Stimulated activated effector memory CD8-positive, alpha-beta T cell treated with anti-CD3 and anti-CD28 coated beads, Interleukin-12 subunit alpha, Interleukin-12 subunit beta, amount 100 ng/mL, for 72 hours (primary cell): ENCODE data around the gene GJA1.
"Not testable (repeated sequence)": the region's sequence is repeated elsewhere in the genome, so short reads cannot be mapped to it uniquely, and the experiment has no call there.

ENCODE experiments used
- ATAC-seq: fragments of 150-1000 bp; cut with Tn5 transposase; 2 replicates; pipeline ENCODE4 v1.10.0; 2021
- DNase-seq, 2 donors: peaks; one replicate each; pipeline ENCODE4 v3.0.0; 2021 to 2022; ENCODE audit warnings: low spot score in 2 of 2
- H3K27ac Mint-ChIP-seq: one replicate; pipeline ENCODE4 v1.8.0; 2022; ENCODE audit warnings: mild to moderate bottlenecking, mixed read lengths
- H3K36me3 Mint-ChIP-seq: one replicate; pipeline ENCODE4 v1.8.0; 2022; ENCODE audit warnings: mild to moderate bottlenecking, mixed read lengths
- H3K4me1 Mint-ChIP-seq: one replicate; pipeline ENCODE4 v1.8.0; 2022; ENCODE audit warnings: mixed read lengths
- H3K4me3 Mint-ChIP-seq: one replicate; pipeline ENCODE4 v1.8.0; 2022; ENCODE audit warnings: mild to moderate bottlenecking, mixed read lengths
- H3K9me3 Mint-ChIP-seq: one replicate; pipeline ENCODE4 v1.8.0; 2022; ENCODE audit warnings: mixed read lengths

The GJA1 gene

DNA sequence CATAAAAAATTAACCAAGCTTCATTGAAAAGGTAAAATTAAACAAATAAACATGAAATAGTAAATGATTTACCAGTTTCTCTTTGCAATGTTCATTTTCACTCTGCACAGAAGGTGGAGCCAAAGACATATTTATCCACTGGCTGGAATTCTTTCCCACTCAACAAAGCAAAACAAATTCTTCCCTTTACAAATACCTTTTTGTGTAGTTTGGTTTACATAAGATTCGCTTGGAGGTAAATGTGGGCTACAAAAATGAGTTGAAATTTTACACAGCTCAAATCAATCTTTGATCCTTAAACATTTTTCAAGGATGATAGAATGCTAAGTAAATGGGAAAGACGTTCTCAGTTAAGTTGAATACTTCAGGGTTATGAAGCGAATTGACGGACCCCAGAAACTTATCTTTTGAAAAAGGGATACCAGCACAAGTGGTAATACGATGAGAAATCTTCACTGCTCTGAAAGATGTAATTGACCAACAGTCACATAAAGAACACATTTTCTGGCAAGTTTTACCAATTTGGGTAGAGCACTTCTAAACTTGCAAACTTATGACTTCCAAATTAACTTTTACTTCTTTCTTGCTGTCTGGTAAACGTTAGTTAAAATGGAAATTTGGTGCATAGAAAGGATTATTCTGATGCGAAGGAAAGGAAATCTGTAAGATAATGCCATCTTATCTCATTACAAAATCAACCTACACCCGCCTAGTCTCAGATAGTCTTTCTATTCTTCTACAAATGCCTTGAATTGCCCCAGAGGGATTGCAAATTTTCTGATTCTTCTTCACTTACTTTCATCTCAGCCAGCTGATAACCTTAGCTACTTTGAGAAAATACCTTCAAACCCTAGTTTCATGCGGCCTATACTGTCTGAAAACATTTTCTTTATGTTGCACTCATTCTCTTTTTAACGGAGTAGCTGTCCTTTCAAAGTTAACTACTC is 4.7 kb upstream of the GJA1 start:
- ATAC-seq (no peak), DNase-seq (no peak)
- no peaks in the 10 kb centered on the region for H3K4me1 Mint-ChIP-seq
- no peaks in the 10 kb centered on the region for H3K9me3 Mint-ChIP-seq
- no peak overlapping the region for H3K27ac Mint-ChIP-seq
- H3K36me3 Mint-ChIP-seq: no peaks in the 10 kb centered on the region
- H3K4me3 Mint-ChIP-seq: no peak overlapping the region

GRCh38 chr6:121431776-121432175 is 3.7 kb upstream of the GJA1 start:
- not testable (repeated sequence) for ATAC-seq, H3K4me3 Mint-ChIP-seq, H3K9me3 Mint-ChIP-seq, H3K4me1 Mint-ChIP-seq, DNase-seq, H3K36me3 Mint-ChIP-seq, H3K27ac Mint-ChIP-seq

DNA sequence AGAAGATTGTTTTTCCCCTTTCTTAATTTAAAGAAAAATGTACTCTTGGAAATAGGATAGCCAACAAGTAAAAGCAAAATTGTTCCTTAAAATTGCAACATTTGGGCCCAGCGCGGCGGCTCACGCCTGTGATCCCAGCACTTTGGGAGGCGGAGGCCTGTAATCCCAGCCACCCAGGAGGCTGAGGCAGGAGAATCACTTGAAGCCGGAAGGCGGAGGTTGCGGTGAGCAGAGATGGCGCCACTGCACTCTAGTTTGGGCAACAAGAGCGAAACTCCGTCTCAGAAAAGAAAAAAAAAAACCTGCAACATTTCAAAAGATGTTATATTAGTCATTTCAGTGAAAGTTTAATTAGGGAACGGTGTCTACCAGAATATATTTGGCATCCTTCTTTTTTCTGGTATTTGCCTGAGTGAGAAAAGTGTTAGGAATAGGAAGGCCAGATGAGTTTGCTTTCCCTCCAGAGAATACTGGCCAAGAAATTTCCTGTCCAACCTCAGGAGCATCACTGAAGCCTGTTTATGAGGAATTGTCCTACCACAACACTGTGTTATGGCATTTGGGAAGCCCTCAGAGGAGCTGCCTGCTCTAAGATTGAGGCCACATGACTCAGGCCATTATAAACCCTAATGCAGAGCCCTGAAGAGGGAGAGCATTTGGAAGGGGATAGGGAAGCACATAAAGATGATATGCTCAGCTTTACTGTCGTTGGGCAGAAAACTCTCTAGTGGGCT is 1.2 kb upstream of the GJA1 start:
- H3K4me3 Mint-ChIP-seq: no peak overlapping the region
- H3K27ac Mint-ChIP-seq: no peak overlapping the region
- ATAC-seq (no peak), DNase-seq (no peak)
- H3K4me1 Mint-ChIP-seq: peaks cover 11% of the 10 kb centered on the region
- H3K9me3 Mint-ChIP-seq: no peaks in the 10 kb centered on the region
- no peaks in the 10 kb centered on the region for H3K36me3 Mint-ChIP-seq

DNA sequence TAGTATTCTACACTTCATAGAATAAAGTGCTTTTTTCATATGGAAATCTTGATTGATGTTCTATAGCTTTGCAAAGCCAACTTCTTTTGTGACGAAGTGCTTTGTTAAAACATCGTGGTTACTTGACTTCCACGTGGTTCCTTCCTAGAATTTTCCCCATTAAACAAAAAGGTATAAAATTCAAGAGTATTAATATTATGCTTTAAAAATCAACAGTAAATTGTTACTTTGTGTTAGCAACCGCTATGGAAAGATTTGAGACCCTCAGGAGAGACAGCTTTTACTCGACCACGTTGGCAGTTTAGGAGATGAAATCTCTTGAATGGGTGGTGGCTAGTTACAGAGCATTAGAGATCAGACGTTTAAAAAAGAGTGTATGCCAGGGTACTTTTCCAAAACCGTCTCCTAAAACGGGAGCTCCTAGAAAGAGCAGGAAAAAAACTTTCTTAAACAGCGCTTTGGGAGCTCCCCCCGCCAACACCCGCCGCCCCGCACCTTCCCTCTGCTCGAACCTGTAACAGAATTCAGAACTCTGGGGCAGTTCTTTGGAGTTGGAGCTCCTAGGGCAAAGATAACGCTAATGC is 920 bp downstream of the GJA1 start:
- Mint-ChIP-seq H3K36me3 (no peaks in the 10 kb centered on the region), H3K4me1 (peaks cover 11% of the 10 kb centered on the region), H3K27ac (no peak overlapping the region), H3K9me3 (no peaks in the 10 kb centered on the region), H3K4me3 (peak overlapping the region; percentile 72)
- DNase-seq (no peak), ATAC-seq (no peak)

GRCh38 chr6:121436960-121437850 is 1.8 kb downstream of the GJA1 start:
- Mint-ChIP-seq H3K4me1 (peaks cover 11% of the 10 kb centered on the region), H3K27ac (no peak overlapping the region), H3K4me3 (peak overlapping the region; percentile 72), H3K9me3 (no peaks in the 10 kb centered on the region), H3K36me3 (no peaks in the 10 kb centered on the region)
- ATAC-seq (peak; percentile 39), DNase-seq (no peak)

DNA sequence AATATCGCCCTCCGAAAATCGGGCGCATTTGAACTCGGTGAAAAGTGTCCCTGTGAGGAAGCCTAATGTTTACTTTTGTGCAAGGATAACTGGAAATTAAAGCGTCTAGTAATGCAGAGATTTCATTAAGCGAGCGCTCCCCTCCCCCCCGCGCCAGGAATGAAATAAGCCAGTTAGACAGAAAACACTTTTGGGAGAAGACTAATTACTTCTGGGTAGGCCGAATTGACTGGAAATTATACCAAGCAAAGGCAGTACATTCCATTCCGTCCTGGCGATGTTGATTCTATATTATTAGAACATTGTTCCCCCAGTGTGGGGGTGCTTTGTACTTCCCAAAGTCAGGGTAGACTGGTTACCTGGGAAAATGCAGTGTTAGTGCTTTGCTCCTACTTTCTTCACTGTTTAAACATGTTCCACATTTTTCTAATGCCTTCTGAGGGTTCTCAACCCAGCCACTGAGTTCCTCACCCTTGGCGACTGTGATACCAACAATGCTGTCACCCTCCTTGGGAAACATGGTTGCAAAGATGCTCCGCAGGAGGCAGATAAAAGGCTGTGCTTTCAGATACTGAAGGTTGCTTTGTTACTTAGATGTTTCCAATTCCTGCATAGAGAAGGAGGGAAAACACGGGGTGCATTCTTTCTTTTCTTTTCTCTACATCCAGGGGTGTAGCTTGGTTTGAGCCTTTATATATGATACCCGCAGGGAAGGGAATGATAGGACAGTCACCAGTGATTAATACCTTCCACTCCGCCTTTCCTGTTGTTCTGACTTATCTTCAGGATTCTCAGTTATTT is 2.6 kb downstream of the GJA1 start:
- Mint-ChIP-seq H3K36me3 (no peaks in the 10 kb centered on the region), H3K4me3 (peak overlapping the region; percentile 72), H3K4me1 (peaks cover 11% of the 10 kb centered on the region), H3K27ac (no peak overlapping the region), H3K9me3 (no peaks in the 10 kb centered on the region)
- DNase-seq (no peak), ATAC-seq (no peak)

DNA sequence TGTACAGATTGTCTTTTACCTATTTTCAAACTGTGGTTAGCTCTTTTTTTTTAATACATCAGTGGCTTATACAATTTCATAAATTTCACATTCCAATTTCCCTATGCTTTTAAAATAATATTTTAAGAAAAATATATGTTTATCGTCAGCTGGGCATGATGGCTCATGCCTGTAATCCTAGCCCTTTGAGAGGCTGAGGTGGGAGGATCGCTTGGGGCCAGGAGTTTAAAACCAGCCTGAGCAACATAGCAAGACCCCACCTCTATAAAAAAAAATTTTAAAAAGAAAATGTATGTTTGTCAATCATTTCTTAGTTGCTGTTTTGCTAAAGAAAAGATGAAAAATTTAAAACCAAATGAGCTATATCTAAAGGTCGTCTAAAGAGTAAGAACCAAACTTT is 3.4 kb downstream of the GJA1 start:
- Mint-ChIP-seq H3K4me3 (no peak overlapping the region), H3K4me1 (peaks cover 11% of the 10 kb centered on the region), H3K27ac (no peak overlapping the region), H3K36me3 (no peaks in the 10 kb centered on the region), H3K9me3 (no peaks in the 10 kb centered on the region)
- no peak for DNase-seq
- ATAC-seq: no peak

DNA sequence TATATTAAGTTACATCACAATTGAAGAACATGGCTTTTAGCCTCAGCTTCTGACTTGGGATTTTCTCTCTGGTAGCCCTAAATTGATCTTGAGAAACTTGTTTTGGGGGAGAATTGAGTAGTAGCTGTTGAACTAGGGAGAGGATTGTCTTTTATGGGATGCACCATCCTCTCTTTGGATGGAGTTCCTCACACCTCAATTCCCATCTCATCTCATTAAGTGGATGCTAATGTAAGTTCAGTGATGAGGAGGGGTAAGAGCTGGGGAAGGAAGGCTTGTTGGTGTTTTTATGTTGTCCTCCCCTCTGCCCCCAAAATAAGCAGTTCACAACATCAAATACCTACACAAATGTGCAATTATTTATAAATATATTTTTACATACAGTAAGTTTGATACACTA is 4.0 kb downstream of the GJA1 start:
- DNase-seq: no peak
- Mint-ChIP-seq H3K9me3 (no peaks in the 10 kb centered on the region), H3K27ac (no peak overlapping the region), H3K4me1 (peaks cover 11% of the 10 kb centered on the region), H3K36me3 (no peaks in the 10 kb centered on the region), H3K4me3 (no peak overlapping the region)
- no peak for ATAC-seq

GRCh38 chr6:121439926-121440325 is 4.5 kb downstream of the GJA1 start:
- H3K36me3 Mint-ChIP-seq: no peaks in the 10 kb centered on the region
- DNase-seq (no peak), ATAC-seq (no peak)
- no peak overlapping the region for H3K27ac Mint-ChIP-seq
- no peaks in the 10 kb centered on the region for H3K9me3 Mint-ChIP-seq
- no peak overlapping the region for H3K4me3 Mint-ChIP-seq
- peaks cover 11% of the 10 kb centered on the region for H3K4me1 Mint-ChIP-seq

DNA sequence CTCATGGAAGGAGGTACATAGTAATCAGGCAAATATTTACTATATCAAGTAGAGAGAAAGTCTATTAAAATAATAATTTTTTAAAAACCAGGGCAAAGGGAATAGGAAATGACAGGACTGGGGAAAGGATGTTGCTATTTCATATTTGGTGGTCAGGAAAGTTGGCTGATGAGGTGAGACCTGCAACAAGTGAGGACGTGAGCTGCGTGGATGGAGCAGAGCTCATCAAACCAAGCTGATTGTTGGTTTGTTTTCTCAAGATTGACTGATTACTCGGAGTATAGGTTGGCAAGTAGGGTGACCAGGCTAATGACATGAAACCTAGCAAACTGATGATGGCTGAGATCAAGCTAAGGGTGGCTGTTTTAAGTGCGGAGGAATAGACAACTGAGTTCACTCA is 6.0 kb downstream of the GJA1 start:
- peaks cover 11% of the 10 kb centered on the region for H3K4me1 Mint-ChIP-seq
- no peak overlapping the region for H3K4me3 Mint-ChIP-seq
- H3K27ac Mint-ChIP-seq: no peak overlapping the region
- H3K36me3 Mint-ChIP-seq: no peaks in the 10 kb centered on the region
- no peaks in the 10 kb centered on the region for H3K9me3 Mint-ChIP-seq
- DNase-seq (no peak), ATAC-seq (no peak)

GRCh38 chr6:121442576-121442975 is 7.1 kb downstream of the GJA1 start:
- Mint-ChIP-seq H3K4me3 (no peak overlapping the region), H3K36me3 (no peaks in the 10 kb centered on the region), H3K4me1 (peaks cover 4% of the 10 kb centered on the region), H3K27ac (no peak overlapping the region), H3K9me3 (no peaks in the 10 kb centered on the region)
- ATAC-seq (no peak), DNase-seq (no peak)

DNA sequence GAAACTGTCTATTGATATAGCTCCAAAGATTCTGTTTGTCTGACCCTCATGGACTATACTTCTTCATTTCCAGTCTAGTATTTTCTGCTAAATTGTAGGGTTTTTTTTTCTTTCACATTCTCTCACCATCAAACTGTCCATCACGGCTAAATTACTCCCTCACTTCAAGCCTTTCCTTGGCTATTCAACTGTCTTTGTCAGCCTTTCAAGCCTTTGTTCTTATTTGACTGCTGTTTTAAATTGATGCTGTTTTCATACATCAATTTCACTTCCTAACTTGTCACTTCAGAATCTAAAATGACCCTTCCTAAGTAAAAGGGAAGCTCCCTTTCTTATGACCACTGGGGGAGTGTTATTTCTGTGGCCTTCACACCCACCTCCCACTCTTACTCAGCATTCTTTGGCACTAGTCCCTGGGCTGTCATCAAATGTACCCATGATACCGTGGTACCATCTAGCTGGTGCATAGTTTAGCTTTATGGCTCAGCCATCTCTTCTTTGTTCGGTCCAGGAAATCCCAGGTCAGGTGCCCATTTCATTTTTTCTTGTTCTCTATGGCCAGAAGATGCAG is 8.6 kb downstream of the GJA1 start:
- H3K27ac Mint-ChIP-seq: no peak overlapping the region

GRCh38 chr6:121446705-121447104 is 11.3 kb downstream of the GJA1 start:
- DNase-seq, H3K36me3 Mint-ChIP-seq, H3K27ac Mint-ChIP-seq, H3K4me1 Mint-ChIP-seq, ATAC-seq, H3K4me3 Mint-ChIP-seq, H3K9me3 Mint-ChIP-seq: not testable (repeated sequence)

More for the DNA sequence above, 8.6 kb downstream of the GJA1 start:
- Mint-ChIP-seq H3K4me3 (no peak overlapping the region), H3K4me1 (no peaks in the 10 kb centered on the region), H3K9me3 (no peaks in the 10 kb centered on the region), H3K36me3 (no peaks in the 10 kb centered on the region)
- ATAC-seq (no peak), DNase-seq (no peak)

GRCh38 chr6:121447746-121448145 is 12.3 kb downstream of the GJA1 start:
- not testable (repeated sequence) for H3K4me1 Mint-ChIP-seq, DNase-seq, ATAC-seq, H3K9me3 Mint-ChIP-seq, H3K4me3 Mint-ChIP-seq, H3K36me3 Mint-ChIP-seq, H3K27ac Mint-ChIP-seq
